GM12878 (cell line): ENCODE measurements around the gene VARS2.

Experiments
- ATF2 ChIP-seq: IDR thresholded peaks from 2 replicates; pipeline ENCODE4 v1.6.1; 2012; ENCODE audit warnings: low read length, inconsistent platforms
- CTCF ChIP-seq, 3 experiments: IDR thresholded peaks in 2 of 3; conservative IDR thresholded peaks in 1 of 3; 2 replicates each; pipeline ENCODE4 v1.5.1; 2011; ENCODE audit warnings: low read depth in 3 of 3, low read length in 3 of 3, mild to moderate bottlenecking in 3 of 3, control low read depth in 2 of 3, moderate library complexity in 2 of 3, inconsistent platforms in 1 of 3, mixed read lengths in 1 of 3; ENCODE audit not compliant: control insufficient read depth in 2 of 3, insufficient read depth in 1 of 3; ENCODE audit errors: extremely low read depth in 1 of 3
- NFXL1 ChIP-seq: fragments of 450-650 bp; IDR thresholded peaks from 2 replicates; pipeline ENCODE4 v1.6.1; 2017; ENCODE audit warnings: antibody characterized with exemption, mild to moderate bottlenecking, borderline replicate concordance
- POLR2A ChIP-seq: IDR thresholded peaks from 2 replicates; pipeline ENCODE4 v1.6.1; 2011; ENCODE audit warnings: low read depth, mild to moderate bottlenecking, low read length
- SPI1 ChIP-seq: IDR thresholded peaks from 2 replicates; pipeline ENCODE4 v1.6.1; 2011; ENCODE audit warnings: low read depth, mild to moderate bottlenecking, low read length, moderate library complexity, borderline replicate concordance; ENCODE audit not compliant: insufficient read depth
- USF2 ChIP-seq: IDR thresholded peaks from 2 replicates; pipeline ENCODE4 v1.6.1; 2011; ENCODE audit warnings: low read depth, low read length, improper control_type of control experiment, borderline replicate concordance

- TF ChIP-seq NFXL1 (no peak), POLR2A (no peak), ATF2 (no peak), USF2 (no peak), CTCF (IDR thresholded peaks at IDR 0.05 in 2 of 3, conservative IDR thresholded peaks at IDR 0.05 in 1 of 3; ENCODE audit: control insufficient read depth in 2 of 3, extremely low read depth in 1 of 3, insufficient read depth in 1 of 3, low read depth in 3 of 3, low read length in 3 of 3) (no peak), SPI1 (no peak)
Observed at GRCh38 chr6:30948811-30949210, 34.8 kb downstream of the VARS2 start.
